ENCODE data around the gene DHPS. TPM values are rescaled to one million over a fixed set of nuclear protein-coding genes. Genes with fewer than 3 reads are reported as not detected.

Gene DHPS
- total and polyA plus RNA-seq, 2 of the 13 experiments (the other 11 are each of a cell fraction or from before 2014, with no cell fraction given): 43.3 to 84.3 TPM

- peak; percentile 93; the same call in 1 of the 2 replicates for TF ChIP-seq ZNF788 (CRISPR knock-in tag; IDR thresholded peaks at IDR 0.05; ENCODE audit: borderline replicate concordance)
- no peak for TF ChIP-seq MBNL3 (CRISPR knock-in tag; conservative IDR thresholded peaks at IDR 0.05)
- TF ChIP-seq, protein P1, sequence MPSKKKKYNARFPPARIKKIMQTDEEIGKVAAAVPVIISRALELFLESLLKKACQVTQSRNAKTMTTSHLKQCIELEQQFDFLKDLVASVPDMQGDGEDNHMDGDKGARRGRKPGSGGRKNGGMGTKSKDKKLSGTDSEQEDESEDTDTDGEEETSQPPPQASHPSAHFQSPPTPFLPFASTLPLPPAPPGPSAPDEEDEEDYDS (CRISPR knock-in tag; IDR thresholded peaks at IDR 0.05): peak; percentile 75
- peak; percentile 44; the same call in 1 of the 2 replicates for TF ChIP-seq ELF3 (CRISPR knock-in tag; IDR thresholded peaks at IDR 0.05)
- peak; percentile 80 for TF ChIP-seq PHF8 (CRISPR knock-in tag; IDR thresholded peaks at IDR 0.05)
- 0 out of 2 replicates have a peak, but pooled peaks have one; percentile 39 for TF ChIP-seq RXRB (CRISPR knock-in tag; IDR thresholded peaks at IDR 0.05; ENCODE audit: borderline replicate concordance)
- peak; percentile 87; the same call in 1 of the 2 replicates for TF ChIP-seq WIZ (CRISPR knock-in tag; IDR thresholded peaks at IDR 0.05)
- TF ChIP-seq ZNF274 (CRISPR knock-in tag; IDR thresholded peaks at IDR 0.05): peak; percentile 40; the same call in 1 of the 2 replicates
- peak; percentile 76 for TF ChIP-seq IKZF4 (CRISPR knock-in tag; IDR thresholded peaks at IDR 0.05; ENCODE audit: borderline replicate concordance, low read depth, not compliant biosample characterization)
- TF ChIP-seq RFXAP (CRISPR knock-in tag; IDR thresholded peaks at IDR 0.05; ENCODE audit: borderline replicate concordance): peak; percentile 72; the same call in 1 of the 2 replicates
- TF ChIP-seq ZNF143 (CRISPR knock-in tag; IDR thresholded peaks at IDR 0.05): peak; percentile 66; the same call in 1 of the 2 replicates
- TF ChIP-seq NCOA2 (CRISPR knock-in tag; IDR thresholded peaks at IDR 0.05): peak; percentile 17; the same call in 1 of the 2 replicates
- TF ChIP-seq DPF2 (CRISPR knock-in tag; IDR thresholded peaks at IDR 0.05; ENCODE audit: borderline replicate concordance, low read depth): no peak
- peak; percentile 100 for TF ChIP-seq ARID4A (CRISPR knock-in tag; IDR thresholded peaks at IDR 0.05; ENCODE audit: borderline replicate concordance)
- TF ChIP-seq GLI4 (CRISPR knock-in tag; IDR thresholded peaks at IDR 0.05; ENCODE audit: borderline replicate concordance): 0 out of 2 replicates have a peak, but pooled peaks have one; percentile 67
- TF ChIP-seq ELF4 (CRISPR knock-in tag; IDR thresholded peaks at IDR 0.05; ENCODE audit: borderline replicate concordance): no peak
- 0 out of 2 replicates have a peak, but pooled peaks have one; percentile 57 for TF ChIP-seq ZSCAN9 (CRISPR knock-in tag; IDR thresholded peaks at IDR 0.05; ENCODE audit: borderline replicate concordance)
- TF ChIP-seq ZNF460 (CRISPR knock-in tag; IDR thresholded peaks at IDR 0.05; ENCODE audit: borderline replicate concordance): no peak
- peak; percentile 74; the same call in 1 of the 2 replicates for TF ChIP-seq HMGXB3 (CRISPR knock-in tag; IDR thresholded peaks at IDR 0.05; ENCODE audit: borderline replicate concordance)
Measured at GRCh38 chr19:12696366-12697335, 15.0 kb upstream of the DHPS start, which contains the start of gene FBXW9 (continued).
